ENCODE measurements around the gene SMAD3.
A peak's percentile ranks its signal among the peaks of the same experiment; 100 is the strongest.

Gene SMAD3

DNA sequence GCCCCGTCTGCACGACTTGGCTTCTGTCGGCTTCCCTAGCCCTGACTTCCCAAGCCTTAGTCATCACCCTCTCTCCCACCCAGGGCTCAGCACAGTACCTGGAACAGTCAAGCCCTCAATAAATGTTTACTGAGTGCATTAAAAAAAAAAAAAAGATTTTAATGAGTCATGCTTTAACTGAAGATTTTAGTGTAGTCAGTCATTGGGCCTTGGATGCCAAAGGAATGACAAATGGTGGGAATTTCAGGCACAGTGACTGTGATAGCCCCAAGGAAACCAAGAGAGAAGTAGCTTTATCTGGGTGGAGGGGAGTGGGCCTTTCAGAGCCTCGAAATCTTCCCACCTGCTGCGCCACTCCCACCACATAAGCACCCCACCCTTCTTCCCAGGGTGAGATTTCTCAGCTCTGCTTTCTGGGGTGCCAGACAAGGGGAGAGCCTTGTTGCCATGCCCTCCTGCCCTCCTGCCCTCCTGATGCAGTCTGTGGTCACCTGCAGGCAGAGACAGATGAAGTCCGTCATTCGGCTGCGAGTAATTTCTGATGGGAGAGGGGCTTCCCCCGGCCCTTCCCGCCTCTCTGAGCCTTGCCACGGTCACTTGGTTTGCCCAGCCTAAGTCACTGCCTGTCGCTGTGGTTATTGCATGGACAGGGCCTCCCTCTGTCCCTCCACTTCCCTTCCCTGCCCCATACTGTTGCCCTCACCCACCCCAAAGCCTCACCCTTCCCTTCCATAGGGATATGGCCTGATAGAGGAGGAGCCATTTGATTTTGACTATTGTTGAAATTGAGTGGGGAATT lies 41.8 kb downstream of the SMAD3 start:
- Histone ChIP-seq H3K36me3 (peaks cover 5% of the 10 kb centered on the region; the same call in 1 of the 2 replicates), H4K20me1 (peaks cover 90% of the 10 kb centered on the region), H3K27me3 (no peaks in the 10 kb centered on the region), H3K4me3 (no peak overlapping the region), H3K4me2 (peak overlapping the region; percentile 89), H3K9me3 (peaks cover 14% of the 10 kb centered on the region), H3K9ac (peak overlapping the region; percentile 18; the same call in 1 of the 2 replicates), H3K4me1 (peaks cover 90% of the 10 kb centered on the region), H3K27ac (peak overlapping the region; percentile 71)
- TF ChIP-seq Cebpa-rat (IDR thresholded peaks at IDR 0.05): no peak

DNA sequence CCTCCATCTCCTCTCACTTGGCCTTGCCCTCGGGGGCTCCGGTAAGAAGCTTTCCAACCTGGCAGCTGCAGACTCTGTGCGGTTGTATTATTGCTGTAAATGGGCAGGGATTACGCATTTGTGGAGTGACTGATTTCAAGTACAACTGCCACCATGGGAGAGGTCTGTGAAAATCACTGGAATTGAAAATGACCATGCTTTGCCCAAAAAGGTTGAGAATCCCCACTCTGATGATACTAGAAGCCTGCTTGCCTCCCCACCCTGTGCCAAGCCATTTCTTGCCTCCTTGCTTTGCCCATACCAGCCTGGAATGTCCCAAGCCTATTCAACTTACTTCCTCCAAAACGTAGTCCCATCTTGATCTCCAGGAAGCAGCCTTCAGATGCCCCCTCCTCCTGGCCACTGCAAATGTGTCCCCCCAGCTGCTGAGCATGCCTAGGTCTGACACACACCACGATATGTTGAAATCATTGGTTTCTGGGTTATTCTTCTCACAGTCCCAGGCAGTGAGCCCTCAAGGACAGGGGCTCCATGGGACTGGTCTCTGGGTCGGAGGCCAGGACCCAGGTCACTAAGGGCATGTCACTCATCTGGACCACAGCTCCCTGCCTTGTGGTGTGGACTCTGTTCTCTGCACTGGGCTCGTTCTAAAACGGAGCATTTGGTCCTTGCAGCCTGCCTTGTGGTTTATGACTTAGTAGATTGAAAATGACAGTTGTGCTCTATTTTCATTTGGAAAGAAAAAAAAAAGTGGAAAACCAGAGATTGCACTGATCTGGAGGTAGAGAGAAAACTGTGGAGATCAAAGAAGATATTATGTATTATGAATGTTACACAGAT lies 42.9 kb downstream of the SMAD3 start:
- Histone ChIP-seq H3K4me2 (peak overlapping the region; percentile 86), H3K4me1 (peaks cover 82% of the 10 kb centered on the region), H3K27me3 (no peaks in the 10 kb centered on the region), H3K9ac (peak overlapping the region; percentile 31; the same call in 1 of the 2 replicates), H3K4me3 (no peak overlapping the region), H3K27ac (peak overlapping the region; percentile 84), H3K36me3 (peaks cover 5% of the 10 kb centered on the region; the same call in 1 of the 2 replicates), H4K20me1 (peaks cover 82% of the 10 kb centered on the region), H3K9me3 (peaks cover 19% of the 10 kb centered on the region)
- TF ChIP-seq Cebpa-rat (IDR thresholded peaks at IDR 0.05): no peak

DNA sequence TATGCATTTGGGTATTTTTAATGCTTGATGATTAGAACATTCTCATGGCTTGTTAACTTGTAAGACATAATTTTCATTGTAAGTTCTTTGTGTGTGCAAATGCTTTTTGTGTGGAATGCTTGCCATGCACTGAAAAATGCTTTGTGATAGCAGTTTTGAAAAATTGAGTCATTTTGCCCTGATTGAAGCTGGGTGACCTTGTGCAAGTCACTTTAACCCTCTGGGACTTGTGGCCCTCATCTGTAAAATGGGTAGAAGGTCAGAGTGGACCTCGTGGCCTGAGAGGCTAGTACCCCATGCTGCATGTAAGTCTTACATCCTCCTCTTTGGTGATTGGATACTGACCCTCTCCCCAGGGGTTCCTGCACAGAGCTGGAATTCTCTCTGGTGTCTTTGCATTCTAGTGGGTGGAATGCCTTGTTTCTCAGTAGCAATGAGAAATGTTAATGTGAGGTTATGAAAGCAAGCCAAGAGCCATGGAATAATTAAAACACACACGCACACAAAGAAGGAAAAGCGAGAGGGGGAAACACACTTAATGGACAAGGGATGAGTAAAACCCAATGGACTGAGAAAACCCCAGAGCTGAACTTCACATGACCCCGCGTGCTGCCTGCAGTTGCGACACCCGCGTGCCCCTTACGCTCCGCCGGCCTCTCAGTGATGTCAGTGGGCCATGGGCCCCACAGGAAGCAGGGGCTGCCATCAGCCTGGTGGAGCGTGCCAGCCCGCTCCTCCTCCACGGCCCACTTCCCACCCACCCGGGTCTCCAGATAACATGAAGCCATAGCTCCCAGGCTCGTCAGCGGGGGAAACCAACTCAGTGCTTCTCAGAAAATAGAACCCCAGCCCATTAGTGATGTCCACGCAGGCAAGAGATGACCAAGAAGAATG lies 44.0 kb downstream of the SMAD3 start:
- H3K4me2 ChIP-seq: peak overlapping the region; percentile 86
- H4K20me1 ChIP-seq: peaks cover 82% of the 10 kb centered on the region
- peaks cover 15% of the 10 kb centered on the region; the same call in 1 of the 2 replicates for H3K36me3 ChIP-seq
- H3K9me3 ChIP-seq: peaks cover 19% of the 10 kb centered on the region
- no peaks in the 10 kb centered on the region for H3K27me3 ChIP-seq
- H3K4me1 ChIP-seq: peaks cover 82% of the 10 kb centered on the region
- H3K27ac ChIP-seq: peak overlapping the region; percentile 84
- H3K9ac ChIP-seq: 0 out of 2 replicates have a peak overlapping the region, but pooled peaks have one; percentile 20
- H3K4me3 ChIP-seq: peak overlapping the region; percentile 9; the same call in 1 of the 2 replicates
- TF ChIP-seq Cebpa-rat (IDR thresholded peaks at IDR 0.05): peak; percentile 99

DNA sequence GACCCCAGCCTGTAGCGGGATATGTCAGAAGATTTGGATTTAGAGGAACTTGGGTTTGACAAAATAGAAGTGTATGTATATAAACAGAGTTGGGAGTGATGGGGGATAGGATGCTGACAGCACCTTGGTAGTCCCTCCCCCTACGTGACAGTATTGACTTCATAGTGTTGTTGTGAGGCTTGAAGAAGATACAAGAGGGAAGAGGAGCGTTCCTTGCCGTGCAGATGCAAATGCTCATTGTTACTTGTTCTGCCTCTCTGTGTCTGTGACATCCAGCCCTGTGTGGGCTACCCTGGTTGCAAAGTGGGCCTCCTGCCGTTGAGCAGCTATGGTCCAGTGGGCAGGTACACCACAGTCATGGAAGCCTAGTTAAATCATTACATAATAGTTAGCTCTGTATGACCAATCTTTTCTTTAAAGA lies 45.0 kb downstream of the SMAD3 start:
- H3K4me3 ChIP-seq: 0 out of 2 replicates have a peak overlapping the region, but pooled peaks have one; percentile 9
- H3K4me2 ChIP-seq: peak overlapping the region; percentile 86
- no peak for TF ChIP-seq Cebpa-rat (IDR thresholded peaks at IDR 0.05)
- H3K4me1 ChIP-seq: peaks cover 82% of the 10 kb centered on the region
- peaks cover 19% of the 10 kb centered on the region for H3K9me3 ChIP-seq
- H3K9ac ChIP-seq: no peak overlapping the region
- peak overlapping the region; percentile 84 for H3K27ac ChIP-seq
- H3K36me3 ChIP-seq: peaks cover 18% of the 10 kb centered on the region
- H4K20me1 ChIP-seq: peaks cover 82% of the 10 kb centered on the region
- H3K27me3 ChIP-seq: no peaks in the 10 kb centered on the region

DNA sequence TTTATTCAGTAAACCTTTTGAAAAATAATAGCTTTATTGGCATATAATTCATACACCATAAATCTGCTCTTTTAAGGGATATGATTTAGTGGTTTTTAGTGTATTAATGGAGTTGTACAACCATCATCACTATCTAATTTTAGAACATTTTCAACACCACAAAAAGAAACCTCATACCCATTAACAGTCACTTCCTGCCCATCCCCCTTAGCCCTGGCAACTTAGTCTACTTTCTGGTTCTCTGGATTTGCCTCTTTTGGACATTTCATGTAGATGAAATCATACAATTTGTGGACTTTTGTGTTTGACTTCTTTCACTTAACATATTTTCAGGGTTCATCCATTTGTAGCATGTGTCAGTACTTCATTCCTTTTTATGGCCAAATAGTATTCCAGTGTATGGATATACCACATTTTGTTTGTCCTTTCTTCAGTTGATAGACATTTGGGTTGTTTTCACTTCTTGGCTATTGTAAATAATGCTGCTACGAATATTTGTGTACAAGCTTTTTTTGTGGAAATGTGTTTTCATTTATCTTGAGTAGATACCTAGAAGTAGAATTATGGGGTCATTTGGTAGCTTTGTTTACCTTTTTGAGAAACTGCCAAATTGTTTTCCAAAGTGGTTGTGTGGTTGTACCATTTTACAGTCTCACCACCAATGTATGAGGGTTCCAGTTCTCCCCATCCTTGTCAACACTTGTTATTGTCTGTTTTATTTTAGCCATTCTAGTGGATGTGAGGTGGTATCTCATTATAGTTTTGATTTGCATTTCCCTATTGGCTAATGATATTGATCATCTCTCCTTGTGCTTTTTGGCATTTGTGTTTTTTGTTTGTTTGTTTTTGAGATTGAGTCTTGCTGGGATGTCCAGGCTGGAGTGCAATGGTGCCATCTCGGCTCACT lies 45.8 kb downstream of the SMAD3 start:
- Histone ChIP-seq H3K36me3 (peaks cover 18% of the 10 kb centered on the region), H3K4me3 (0 out of 2 replicates have a peak overlapping the region, but pooled peaks have one; percentile 17), H4K20me1 (peaks cover 82% of the 10 kb centered on the region), H3K9me3 (peaks cover 19% of the 10 kb centered on the region), H3K4me1 (peaks cover 82% of the 10 kb centered on the region), H3K27ac (peak overlapping the region; percentile 84; the same call in 1 of the 2 replicates), H3K27me3 (no peaks in the 10 kb centered on the region), H3K9ac (no peak overlapping the region), H3K4me2 (peak overlapping the region; percentile 86)
- TF ChIP-seq Cebpa-rat (IDR thresholded peaks at IDR 0.05): no peak

DNA sequence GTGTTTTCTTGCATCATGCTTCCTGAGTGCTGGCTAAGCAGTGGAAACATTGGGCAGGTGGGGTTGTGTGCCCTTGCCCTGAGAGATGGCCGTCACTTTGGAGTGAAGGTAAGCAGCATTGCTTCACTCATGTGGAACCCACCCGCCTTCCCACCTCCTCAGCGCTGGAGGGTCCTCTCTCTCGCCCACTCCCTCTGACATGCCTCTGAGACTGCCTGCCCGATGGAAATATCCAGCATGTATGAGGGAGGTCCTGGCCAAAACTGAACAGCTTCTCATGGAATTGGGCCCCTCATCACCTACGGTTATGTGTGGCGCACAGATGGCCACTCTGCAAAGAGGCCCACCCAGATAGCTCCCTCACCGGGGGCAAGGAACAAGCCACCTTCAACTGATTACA lies 48.6 kb downstream of the SMAD3 start:
- Histone ChIP-seq H3K36me3 (peaks cover 18% of the 10 kb centered on the region), H3K27me3 (no peaks in the 10 kb centered on the region), H3K9ac (no peak overlapping the region), H3K4me3 (no peak overlapping the region), H3K4me1 (peaks cover 82% of the 10 kb centered on the region), H4K20me1 (peaks cover 84% of the 10 kb centered on the region), H3K27ac (no peak overlapping the region), H3K9me3 (peaks cover 19% of the 10 kb centered on the region), H3K4me2 (peak overlapping the region; percentile 87; the same call in 1 of the 2 replicates)
- TF ChIP-seq Cebpa-rat (IDR thresholded peaks at IDR 0.05): no peak

DNA sequence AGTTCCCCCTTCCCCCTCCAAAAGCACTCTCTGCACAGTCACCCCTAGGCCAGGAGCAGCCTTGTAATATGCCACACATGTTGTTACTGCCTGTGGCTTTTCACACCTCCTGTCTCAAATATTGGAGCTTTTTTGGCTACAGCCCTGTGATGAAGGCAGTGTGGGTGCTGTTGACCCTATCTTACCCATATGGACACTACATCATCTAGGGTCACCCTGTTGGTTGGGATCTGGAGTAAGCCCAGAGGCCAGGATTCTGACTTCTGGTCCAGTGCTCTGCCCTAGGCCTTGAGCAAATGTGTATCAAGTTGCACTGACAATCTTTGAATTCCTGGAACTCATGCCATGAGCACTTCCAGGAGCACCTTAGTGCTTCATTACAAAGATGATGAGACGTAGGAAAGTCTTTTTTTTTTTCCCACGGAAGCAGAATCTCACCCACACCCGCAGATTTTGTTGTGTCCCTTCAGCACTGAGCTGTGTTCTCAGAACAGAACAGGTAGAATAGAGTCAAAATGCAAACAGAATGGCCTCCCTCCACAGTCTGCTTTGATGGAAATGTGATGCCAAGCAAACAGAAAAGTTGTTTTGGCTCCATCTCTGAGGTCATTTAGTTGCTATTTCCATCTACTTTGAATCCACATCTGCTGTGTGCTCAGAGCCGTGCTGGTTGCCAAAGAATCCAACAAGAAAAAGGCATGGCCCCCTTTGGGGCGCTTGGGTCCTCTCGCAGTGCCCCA lies 49.6 kb downstream of the SMAD3 start:
- Histone ChIP-seq H3K27ac (no peak overlapping the region), H3K4me2 (peak overlapping the region; percentile 87), H3K27me3 (no peaks in the 10 kb centered on the region), H3K36me3 (peaks cover 18% of the 10 kb centered on the region), H4K20me1 (peaks cover 84% of the 10 kb centered on the region), H3K9ac (no peak overlapping the region), H3K4me3 (no peak overlapping the region), H3K9me3 (peaks cover 19% of the 10 kb centered on the region), H3K4me1 (peaks cover 82% of the 10 kb centered on the region)
- no peak for TF ChIP-seq Cebpa-rat (IDR thresholded peaks at IDR 0.05)

DNA sequence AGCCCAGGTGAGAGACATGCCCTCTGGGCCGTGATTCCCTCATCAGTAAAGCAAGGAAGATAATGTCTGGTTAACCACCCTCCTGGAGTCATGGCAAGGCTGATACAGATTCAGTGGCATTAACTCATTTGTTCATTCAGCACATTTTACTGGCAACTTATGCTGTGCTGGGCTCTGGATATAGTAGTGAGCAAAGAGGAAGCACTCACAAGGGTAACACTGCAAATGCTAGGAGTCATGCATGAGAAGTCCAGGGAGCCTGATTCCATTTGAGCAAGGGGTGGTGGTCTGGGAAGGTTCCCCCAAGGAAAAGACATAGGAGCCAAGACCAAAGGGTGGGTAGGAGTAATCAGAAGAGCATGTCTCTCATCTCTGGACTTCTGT lies 50.2 kb downstream of the SMAD3 start:
- Histone ChIP-seq H3K9me3 (peaks cover 19% of the 10 kb centered on the region), H3K36me3 (peaks cover 18% of the 10 kb centered on the region), H3K9ac (no peak overlapping the region), H3K4me2 (peak overlapping the region; percentile 87), H3K4me1 (peaks cover 82% of the 10 kb centered on the region), H4K20me1 (peaks cover 84% of the 10 kb centered on the region), H3K27me3 (no peaks in the 10 kb centered on the region), H3K4me3 (no peak overlapping the region), H3K27ac (no peak overlapping the region)
- no peak for TF ChIP-seq Cebpa-rat (IDR thresholded peaks at IDR 0.05)

Measured in BLaER1 (cell line).